HEK293 (cell line): Measurements from ENCODE around the gene TEX12.
"Not testable (repeated sequence)": the region's sequence is repeated elsewhere in the genome, so short reads cannot be mapped to it uniquely, and the experiment has no call there.

Source experiments
- CTCF ChIA-PET: fragments of 350-600 bp; formaldehyde crosslinking; extraction: SDS; loops from one replicate; lab custom pipeline; 2021; ENCODE audit warnings: antibody characterized with exemption; lab: Yijun Ruan, JAX
- POLR2A ChIA-PET: fragments of 300-600 bp; formaldehyde crosslinking; extraction: SDS; loops from one replicate; lab custom pipeline; 2020; ENCODE audit warnings: antibody characterized with exemption, inconsistent platforms; lab: Yijun Ruan, JAX
- H3K27ac ChIP-seq: fragments of 200-500 bp; sonication (Bioruptor generic); 2 replicates; pipeline ENCODE4 v1.5.1; 2014; ENCODE audit warnings: low read depth, low read length, control low read depth, inconsistent platforms; ENCODE audit errors: extremely low read depth
- H3K36me3 ChIP-seq, 2 experiments: fragments of 200-500 bp in 1 of 2; sonication (Bioruptor generic) in 1 of 2; 1 replicate in 1 of 2; 2 replicates in 1 of 2; pipeline ENCODE4 v1.5.1; 2014 to 2017; ENCODE audit warnings: inconsistent platforms in 2 of 2, low read length in 2 of 2; ENCODE audit not compliant: control insufficient read depth in 2 of 2, insufficient read depth in 1 of 2
- H3K4me1 ChIP-seq: fragments of 200-500 bp; sonication (Bioruptor generic); 2 replicates; pipeline ENCODE4 v1.5.1; 2014; ENCODE audit warnings: mild to moderate bottlenecking, low read length, inconsistent platforms; ENCODE audit not compliant: control insufficient read depth, insufficient read depth
- H3K4me3 ChIP-seq: 2 replicates; pipeline ENCODE4 v1.5.1; 2011; ENCODE audit warnings: low read depth, mild to moderate bottlenecking, control low read depth, low read length, moderate library complexity
- H3K9me3 ChIP-seq: fragments of 200-500 bp; sonication (Bioruptor generic); 2 replicates; pipeline ENCODE4 v1.5.1; 2014; ENCODE audit warnings: low read depth, low read length, inconsistent platforms; ENCODE audit not compliant: control insufficient read depth, insufficient read depth
- HOXC10 ChIP-seq: sonication (generic); formaldehyde crosslinking; IDR thresholded peaks from 2 replicates; pipeline ENCODE4 v1.8.1; 2023; ENCODE audit warnings: mild to moderate bottlenecking, missing genetic modification reagents
- TRIM28 ChIP-seq: IDR thresholded peaks from 2 replicates; pipeline ENCODE4 v1.6.1; 2011; ENCODE audit warnings: low read length, control low read depth, borderline replicate concordance
- ZBTB48 ChIP-seq: fragments of 450-650 bp; formaldehyde crosslinking; IDR thresholded peaks from 2 replicates; pipeline ENCODE4 v1.5.1; 2016; ENCODE audit warnings: missing biosample characterization, missing genetic modification characterization
- ZBTB8A ChIP-seq: fragments of 450-650 bp; formaldehyde crosslinking; IDR thresholded peaks from 2 replicates; pipeline ENCODE4 v1.5.1; 2016; ENCODE audit warnings: missing biosample characterization, missing genetic modification characterization
- ZNF121 ChIP-seq: fragments of 450-650 bp; formaldehyde crosslinking; IDR thresholded peaks from 2 replicates; pipeline ENCODE4 v1.5.1; 2016; ENCODE audit warnings: missing biosample characterization, missing genetic modification characterization
- ZNF138 ChIP-seq: fragments of 450-650 bp; formaldehyde crosslinking; IDR thresholded peaks from 2 replicates; pipeline ENCODE4 v1.5.1; 2016; ENCODE audit warnings: missing biosample characterization, missing genetic modification characterization, borderline replicate concordance
- ZNF140 ChIP-seq: fragments of 450-650 bp; formaldehyde crosslinking; IDR thresholded peaks from 2 replicates; pipeline ENCODE4 v1.5.1; 2016; ENCODE audit warnings: missing biosample characterization, missing genetic modification characterization
- ZNF202 ChIP-seq: fragments of 450-650 bp; formaldehyde crosslinking; IDR thresholded peaks from 2 replicates; pipeline ENCODE4 v1.5.1; 2016; ENCODE audit warnings: missing biosample characterization, missing genetic modification characterization, borderline replicate concordance
- ZNF214 ChIP-seq: fragments of 450-650 bp; formaldehyde crosslinking; IDR thresholded peaks from 2 replicates; pipeline ENCODE4 v1.5.1; 2017; ENCODE audit warnings: missing biosample characterization, mild to moderate bottlenecking, missing genetic modification characterization, borderline replicate concordance
- ZNF266 ChIP-seq: fragments of 450-650 bp; formaldehyde crosslinking; IDR thresholded peaks from 2 replicates; pipeline ENCODE4 v1.5.1; 2016; ENCODE audit warnings: missing biosample characterization, missing genetic modification characterization, low read depth
- ZNF555 ChIP-seq: fragments of 450-650 bp; formaldehyde crosslinking; conservative IDR thresholded peaks from 2 replicates; pipeline ENCODE4 v1.5.1; 2017; ENCODE audit warnings: missing biosample characterization, mild to moderate bottlenecking, missing genetic modification characterization, inconsistent platforms
- ZNF600 ChIP-seq: fragments of 450-650 bp; formaldehyde crosslinking; IDR thresholded peaks from 2 replicates; pipeline ENCODE4 v1.5.1; 2016; ENCODE audit warnings: missing biosample characterization, missing genetic modification characterization
- ZNF660 ChIP-seq: fragments of 450-650 bp; IDR thresholded peaks from 2 replicates; pipeline ENCODE4 v1.5.1; 2018; ENCODE audit warnings: missing biosample characterization, mild to moderate bottlenecking, missing genetic modification characterization
- ZNF677 ChIP-seq: fragments of 450-650 bp; IDR thresholded peaks from 2 replicates; pipeline ENCODE4 v1.5.0; 2018; ENCODE audit warnings: missing biosample characterization, mild to moderate bottlenecking, missing genetic modification characterization, moderate library complexity
- TF ChIP-seq, protein P1 (sequence below): fragments of 450-650 bp; formaldehyde crosslinking; IDR thresholded peaks from 2 replicates; pipeline ENCODE4 v1.5.1; 2016; ENCODE audit warnings: missing biosample characterization, missing genetic modification characterization
- TF ChIP-seq, protein P2 (sequence below): fragments of 450-650 bp; formaldehyde crosslinking; IDR thresholded peaks from 2 replicates; pipeline ENCODE4 v1.5.1; 2017; ENCODE audit warnings: missing biosample characterization, mild to moderate bottlenecking, missing genetic modification characterization, moderate library complexity
- TF ChIP-seq, protein P3 (sequence below): fragments of 450-650 bp; formaldehyde crosslinking; IDR thresholded peaks from 2 replicates; pipeline ENCODE4 v1.5.1; 2016; ENCODE audit warnings: missing biosample characterization, missing genetic modification characterization

Gene TEX12

DNA sequence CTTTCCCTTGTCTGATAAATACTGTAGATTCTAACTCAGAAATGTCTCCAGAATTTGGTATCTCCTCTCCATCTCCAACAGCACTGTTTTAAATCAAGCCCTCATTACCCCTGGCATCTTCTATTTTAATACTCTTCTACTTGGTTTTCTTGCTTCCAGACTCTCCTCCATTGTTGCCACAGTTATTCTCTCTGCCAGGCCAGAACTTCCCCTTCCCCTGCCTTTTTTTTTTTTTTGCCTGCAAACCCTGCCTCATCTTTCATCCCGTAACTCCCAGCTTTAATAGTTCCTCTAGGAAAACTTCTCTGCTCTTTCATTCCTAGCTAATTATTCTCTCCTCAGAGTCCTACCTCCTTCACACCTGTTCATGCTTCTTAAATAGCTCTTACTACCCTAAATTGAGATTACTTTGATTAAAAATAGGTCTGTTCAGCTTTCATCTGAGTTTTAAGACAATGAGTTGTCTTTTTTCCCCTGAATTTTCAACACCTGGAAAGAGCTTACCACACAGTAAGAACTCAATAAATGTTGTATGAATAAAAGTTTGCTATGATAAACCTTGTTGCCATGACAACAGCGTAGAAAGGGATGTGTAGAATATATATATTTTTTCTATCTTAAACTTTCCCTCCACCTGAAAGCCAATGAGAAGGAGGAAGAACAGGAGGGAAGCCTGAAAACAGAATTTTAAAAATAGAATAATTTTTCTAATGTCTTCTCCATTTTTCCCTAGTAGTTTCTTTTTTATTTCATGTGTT is 6.9 kb upstream of the TEX12 start (continued):
- TF ChIP-seq, protein P1, sequence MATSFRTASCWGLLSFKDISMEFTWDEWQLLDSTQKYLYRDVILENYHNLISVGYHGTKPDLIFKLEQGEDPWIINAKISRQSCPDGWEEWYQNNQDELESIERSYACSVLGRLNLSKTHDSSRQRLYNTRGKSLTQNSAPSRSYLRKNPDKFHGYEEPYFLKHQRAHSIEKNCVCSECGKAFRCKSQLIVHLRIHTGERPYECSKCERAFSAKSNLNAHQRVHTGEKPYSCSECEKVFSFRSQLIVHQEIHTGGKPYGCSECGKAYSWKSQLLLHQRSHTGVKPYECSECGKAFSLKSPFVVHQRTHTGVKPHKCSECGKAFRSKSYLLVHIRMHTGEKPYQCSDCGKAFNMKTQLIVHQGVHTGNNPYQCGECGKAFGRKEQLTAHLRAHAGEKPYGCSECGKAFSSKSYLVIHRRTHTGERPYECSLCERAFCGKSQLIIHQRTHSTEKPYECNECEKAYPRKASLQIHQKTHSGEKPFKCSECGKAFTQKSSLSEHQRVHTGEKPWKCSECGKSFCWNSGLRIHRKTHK (tag by site-specific recombination) = no peak
- TF ChIP-seq ZNF266 = no peak
- TF ChIP-seq ZNF660 = no peak
- TF ChIP-seq ZBTB8A (tag by site-specific recombination) = no peak

DNA sequence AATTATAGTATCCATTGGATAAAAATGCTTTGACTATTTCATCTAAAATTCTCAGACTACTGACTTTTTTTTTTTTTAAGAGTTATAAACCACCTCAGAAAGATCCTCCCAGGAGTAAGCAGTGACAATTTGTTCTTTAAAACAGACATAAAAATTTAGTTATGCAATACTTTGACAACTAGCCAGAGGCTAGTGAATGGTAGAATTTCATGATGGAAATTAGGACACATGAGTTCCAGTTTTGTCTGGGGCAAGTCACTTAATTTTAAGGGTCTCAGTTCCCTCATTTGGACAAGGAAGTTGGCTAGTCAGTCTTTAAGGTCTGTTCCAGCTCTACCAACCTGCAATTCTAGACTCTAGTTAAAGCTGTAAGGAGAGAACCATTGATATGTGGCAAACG is 6.2 kb upstream of the TEX12 start:
- CTCF ChIA-PET = interaction anchor here (0.9 kb wide), 1 partner anchor 12 kb away, joined by 3 read pairs; no protein-coding TSS in a partner anchor
- H3K4me3 ChIP-seq = no peak overlapping the region
- H3K36me3 ChIP-seq = no peaks in the 10 kb centered on the region
- POLR2A ChIA-PET = no interaction called here
- H3K4me1 ChIP-seq = no peaks in the 10 kb centered on the region
- TF ChIP-seq ZNF121 (tag by site-specific recombination) (no peak), ZNF140 (tag by site-specific recombination) (no peak), ZNF202 (tag by site-specific recombination) (no peak), ZNF555 (tag by site-specific recombination) (no peak), TRIM28 (no peak), ZBTB48 (tag by site-specific recombination) (no peak), ZNF677 (tag by site-specific recombination) (no peak), ZNF214 (tag by site-specific recombination) (no peak), HOXC10 (CRISPR knock-in tag) (no peak), ZNF600 (tag by site-specific recombination) (no peak), ZNF138 (no peak)
- TF ChIP-seq, protein P2, sequence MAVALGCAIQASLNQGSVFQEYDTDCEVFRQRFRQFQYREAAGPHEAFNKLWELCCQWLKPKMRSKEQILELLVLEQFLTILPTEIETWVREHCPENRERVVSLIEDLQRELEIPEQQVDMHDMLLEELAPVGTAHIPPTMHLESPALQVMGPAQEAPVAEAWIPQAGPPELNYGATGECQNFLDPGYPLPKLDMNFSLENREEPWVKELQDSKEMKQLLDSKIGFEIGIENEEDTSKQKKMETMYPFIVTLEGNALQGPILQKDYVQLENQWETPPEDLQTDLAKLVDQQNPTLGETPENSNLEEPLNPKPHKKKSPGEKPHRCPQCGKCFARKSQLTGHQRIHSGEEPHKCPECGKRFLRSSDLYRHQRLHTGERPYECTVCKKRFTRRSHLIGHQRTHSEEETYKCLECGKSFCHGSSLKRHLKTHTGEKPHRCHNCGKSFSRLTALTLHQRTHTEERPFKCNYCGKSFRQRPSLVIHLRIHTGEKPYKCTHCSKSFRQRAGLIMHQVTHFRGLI (tag by site-specific recombination) = no peak
- TF ChIP-seq, protein P3, sequence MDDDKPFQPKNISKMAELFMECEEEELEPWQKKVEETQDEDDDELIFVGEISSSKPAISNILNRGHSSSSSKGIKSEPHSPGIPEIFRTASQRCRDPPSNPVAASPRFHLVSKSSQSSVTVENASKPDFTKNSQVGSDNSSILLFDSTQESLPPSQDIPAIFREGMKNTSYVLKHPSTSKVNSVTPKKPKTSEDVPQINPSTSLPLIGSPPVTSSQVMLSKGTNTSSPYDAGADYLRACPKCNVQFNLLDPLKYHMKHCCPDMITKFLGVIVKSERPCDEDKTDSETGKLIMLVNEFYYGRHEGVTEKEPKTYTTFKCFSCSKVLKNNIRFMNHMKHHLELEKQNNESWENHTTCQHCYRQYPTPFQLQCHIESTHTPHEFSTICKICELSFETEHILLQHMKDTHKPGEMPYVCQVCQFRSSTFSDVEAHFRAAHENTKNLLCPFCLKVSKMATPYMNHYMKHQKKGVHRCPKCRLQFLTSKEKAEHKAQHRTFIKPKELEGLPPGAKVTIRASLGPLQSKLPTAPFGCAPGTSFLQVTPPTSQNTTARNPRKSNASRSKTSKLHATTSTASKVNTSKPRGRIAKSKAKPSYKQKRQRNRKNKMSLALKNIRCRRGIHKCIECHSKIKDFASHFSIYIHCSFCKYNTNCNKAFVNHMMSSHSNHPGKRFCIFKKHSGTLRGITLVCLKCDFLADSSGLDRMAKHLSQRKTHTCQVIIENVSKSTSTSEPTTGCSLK (tag by site-specific recombination) = no peak
- TF ChIP-seq, all 188 proteins: peak for 0
- no peaks in the 10 kb centered on the region for H3K9me3 ChIP-seq
- H3K27ac ChIP-seq = no peak overlapping the region

DNA sequence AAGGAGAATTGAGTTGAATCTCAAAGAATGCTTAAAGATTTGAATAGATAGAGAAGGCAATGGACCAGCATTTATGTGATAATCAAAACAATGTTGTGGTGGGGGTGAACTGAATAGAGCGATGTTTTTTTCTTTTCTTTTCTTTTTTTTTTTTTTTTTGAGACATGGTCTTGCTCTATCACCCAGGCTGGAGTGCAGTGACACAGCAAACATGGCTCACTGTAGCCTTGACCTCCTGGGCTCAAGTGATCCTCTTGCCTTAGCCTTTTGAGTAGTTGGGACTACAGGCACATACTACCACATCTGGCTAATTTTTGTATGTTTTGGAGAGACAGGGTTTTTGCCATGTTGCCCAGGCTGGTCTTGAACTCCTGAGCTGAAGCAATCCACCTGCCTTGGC is 5.0 kb upstream of the TEX12 start:
- CTCF ChIA-PET = interaction anchor here (0.8 to 0.9 kb wide), 2 partner anchors 14 to 48 kb away, joined by 4 read pairs; no protein-coding TSS in a partner anchor
- H3K9me3 ChIP-seq, H3K36me3 ChIP-seq, H3K4me1 ChIP-seq, POLR2A ChIA-PET, H3K4me3 ChIP-seq, H3K27ac ChIP-seq: not testable (repeated sequence)
